Cardiac atrium fibroblast (primary cell): ENCODE measurements around the gene SELL. TPM values are rescaled to one million over a fixed set of nuclear protein-coding genes. Genes with fewer than 3 reads are reported as not detected.

Source experiments
- total RNA-seq: library from RNA; depleted of rRNA; stranded (reverse); fragments of >200 nt; gene quantifications from 2 replicates; pipeline ENCODE4 v1.2.3, GENCODE V29; 2015

SELL gene
- under 0.01 and 0.81 TPM in 2 replicates for total RNA-seq

DNA sequence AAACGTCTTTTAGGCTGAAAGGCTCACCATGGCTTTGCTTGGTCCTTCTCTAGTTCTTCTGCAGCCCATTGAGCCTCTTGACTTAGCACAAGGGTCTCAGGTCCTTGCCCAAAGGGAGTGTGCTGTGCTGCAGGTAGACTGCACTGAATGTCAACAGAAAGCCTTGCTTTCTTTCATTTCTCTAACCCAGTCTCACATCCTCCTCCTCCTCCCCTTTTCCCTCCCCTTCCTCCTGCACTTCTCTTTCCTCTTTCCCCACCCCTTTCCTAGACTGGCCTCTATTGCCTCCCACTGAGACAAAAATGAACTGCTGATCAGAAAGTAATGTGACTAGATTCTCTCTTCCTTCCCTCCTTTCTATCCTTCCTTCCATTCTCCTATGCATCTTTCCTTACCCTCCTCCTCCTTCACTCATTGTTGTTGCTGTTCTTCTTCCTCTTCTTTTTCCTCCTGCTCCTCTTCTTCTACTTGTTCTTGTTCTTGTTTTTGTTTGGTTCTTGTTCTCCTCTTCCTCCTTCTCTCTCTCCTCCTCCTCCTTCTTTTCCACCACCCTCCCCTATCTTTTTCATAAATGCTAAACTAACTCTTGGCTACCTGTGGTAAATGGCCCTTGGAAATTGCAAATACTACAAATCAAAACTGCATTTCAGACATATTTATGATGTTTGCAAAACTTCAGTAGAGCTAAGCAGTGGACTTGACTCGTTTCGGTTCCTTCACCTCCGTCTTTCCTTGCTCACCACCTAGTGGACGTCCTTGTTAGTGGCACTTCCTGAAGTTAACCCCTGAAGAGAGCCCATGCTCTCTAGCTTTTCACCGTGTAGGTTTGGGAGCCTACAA, at the start of gene SELL:
Gene SELL (minus strand): TSS at position 152 of the 840 bp plus-strand sequence. CDS start 122 bp downstream, at position 30.

GRCh38 chr1:169733924-169734323, 22.5 kb upstream of the SELL start, which contains the start of gene SELE:
SELE (minus strand) TSS chr1:169734079; CDS start chr1:169733612, 467 bp downstream.

Other genes starting within 250 kb of the SELL start
- gene SLC19A2, start 225.7 kb downstream of the SELL start, total RNA-seq = 13.1 and 13.7 TPM in 2 replicates
- not detected in 2 replicates for gene F5, start 125.1 kb downstream of the SELL start, total RNA-seq
- gene SELP, start 81.5 kb downstream of the SELL start, total RNA-seq = 0.54 TPM in 1 of 2 replicates, not detected in the other
- not detected in 2 replicates for gene SELE, start 22.5 kb upstream of the SELL start, total RNA-seq
- 5.3 and 6.9 TPM in 2 replicates for gene METTL18, start 83.3 kb upstream of the SELL start, total RNA-seq
- gene SCYL3, start 182.3 kb upstream of the SELL start, total RNA-seq = 3.1 and 5.2 TPM in 2 replicates